Measurements from ENCODE around the gene GABPA.

GABPA gene

GRCh38 chr21:25813917-25814316 lies 79.1 kb downstream of the GABPA start:
- DNase-seq, result peak; percentile 43

- no peak for DNase-seq
These were observed 83.3 kb downstream of the GABPA start for GRCh38 chr21:25818121-25818520.

GRCh38 chr21:25818551-25818950 lies 83.8 kb downstream of the GABPA start:
- no peak for DNase-seq

Measured in NCI-H226 (cell line).